OCI-LY7 (cell line): Measurements from ENCODE around the gene CUBN.

Experiments
- CTCF ChIP-seq: fragments of 200-600 bp; sonication (generic); conservative IDR thresholded peaks from 2 replicates; pipeline ENCODE4 v1.5.1; 2014; ENCODE audit warnings: mild to moderate bottlenecking, antibody characterized with exemption, low read length, moderate library complexity, mixed read lengths
- EZH2phosphoT487 ChIP-seq: fragments of 200-600 bp; sonication (generic); IDR thresholded peaks from 2 replicates; pipeline ENCODE4 v1.6.1; 2018; ENCODE audit warnings: low read depth, borderline replicate concordance, mild to moderate bottlenecking, mixed run types, antibody characterized with exemption, low read length, moderate library complexity, mixed read lengths

- TF ChIP-seq CTCF (no peak), EZH2phosphoT487 (no peak)
Observed at GRCh38 chr10:17004801-17005380, 124.7 kb downstream of the CUBN start.
